DMS79 treated with DMSO at 0.1 percent for 48 hours (cell line): ENCODE data around the gene IPO4.

Experiments
- DNase-seq: peaks from one replicate; lab custom pipeline; 2025; lab: John Stamatoyannopoulos, UW

The IPO4 gene

DNA sequence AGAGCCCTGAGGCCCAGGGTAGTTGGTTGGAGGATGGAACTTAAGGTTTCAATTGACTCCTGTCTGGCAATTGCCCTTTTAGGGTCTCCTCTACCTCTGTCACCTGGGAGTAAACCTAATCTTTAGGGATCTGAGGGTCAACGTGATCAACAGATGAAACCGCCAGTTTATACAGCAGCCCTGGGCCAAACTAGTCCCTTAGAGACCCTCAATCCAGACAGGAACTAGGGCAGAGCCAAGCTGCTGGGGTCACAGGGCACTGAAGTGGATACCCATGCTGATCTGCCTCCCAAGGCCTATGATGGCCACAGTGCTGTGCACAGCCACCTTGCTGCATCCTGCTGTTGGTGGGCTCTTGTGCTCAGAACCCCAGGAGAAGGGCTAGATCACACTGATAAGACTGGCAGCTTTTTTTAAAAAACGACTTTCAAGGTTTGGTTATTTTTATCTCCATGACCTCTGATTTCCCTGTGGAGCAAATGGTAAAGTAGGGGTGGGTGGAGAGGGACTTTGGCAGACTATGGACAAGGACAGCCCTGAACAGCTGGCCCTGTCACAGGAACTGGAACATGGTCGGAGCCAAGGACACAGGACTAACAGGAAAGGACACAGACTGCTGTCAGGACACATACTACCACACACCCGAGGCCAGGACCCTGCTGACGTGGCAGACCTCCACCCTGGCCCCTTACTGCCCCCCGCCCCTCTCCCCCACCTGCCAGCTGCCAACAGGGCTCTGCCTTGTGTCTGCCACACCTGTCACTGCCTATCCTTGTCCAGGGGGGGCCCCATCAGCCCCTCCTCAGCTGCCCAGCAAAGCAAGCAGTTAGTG, 57.7 kb downstream of the IPO4 start:
- no peak for DNase-seq

DNA sequence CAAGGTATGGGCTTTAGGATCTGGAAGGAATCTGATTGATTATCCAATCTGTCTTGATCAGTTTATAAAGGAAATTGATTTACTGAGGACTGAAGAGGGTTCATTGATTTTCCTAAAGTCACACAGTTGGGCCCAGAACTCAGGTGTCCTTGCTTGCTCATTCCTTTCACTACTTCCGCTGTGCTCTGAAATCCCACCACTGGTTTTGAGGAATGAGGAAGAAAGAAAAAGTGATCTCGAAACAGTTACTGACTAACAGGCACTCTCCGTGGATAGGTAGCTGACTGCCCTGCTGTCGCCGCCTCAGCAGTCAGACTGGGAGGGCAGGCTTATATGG, 58.3 kb downstream of the IPO4 start, which contains the start of gene FITM1:
Gene FITM1, plus strand, starts transcription at position 280 of the 337 bp plus-strand sequence. CDS start 905 bp downstream, outside the sequence.
- DNase-seq = no peak
